GM18511 (cell line): ENCODE results near the gene CELSR1.

Experiments
- ATAC-seq: cut with Tn5 transposase; IDR thresholded peaks from one replicate; pipeline ENCODE4 v1.9.1; 2021; ENCODE audit warnings: mild to moderate bottlenecking, moderate library complexity; ENCODE audit not compliant: unreplicated experiment

CELSR1 gene

DNA sequence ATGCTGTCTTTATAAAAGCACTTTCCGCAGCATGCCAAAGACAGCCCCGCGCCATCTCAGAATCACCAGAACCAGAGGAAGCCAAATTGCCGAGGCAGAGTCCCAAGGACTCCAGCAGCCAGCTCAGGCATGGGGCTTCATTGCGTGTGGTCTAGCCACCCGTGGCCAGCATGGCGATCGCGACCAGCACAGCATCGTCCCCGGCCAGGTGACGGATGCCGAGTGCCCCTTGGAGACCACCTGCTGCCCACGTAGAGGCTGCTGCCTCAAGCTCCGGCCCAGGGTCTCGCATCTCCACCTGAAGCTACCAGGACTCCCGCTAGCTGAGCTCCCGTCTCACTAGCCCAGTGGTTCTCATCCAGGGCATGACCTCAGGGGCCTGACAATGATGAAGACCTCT, 109.2 kb downstream of the CELSR1 start:
- no peak for ATAC-seq

DNA sequence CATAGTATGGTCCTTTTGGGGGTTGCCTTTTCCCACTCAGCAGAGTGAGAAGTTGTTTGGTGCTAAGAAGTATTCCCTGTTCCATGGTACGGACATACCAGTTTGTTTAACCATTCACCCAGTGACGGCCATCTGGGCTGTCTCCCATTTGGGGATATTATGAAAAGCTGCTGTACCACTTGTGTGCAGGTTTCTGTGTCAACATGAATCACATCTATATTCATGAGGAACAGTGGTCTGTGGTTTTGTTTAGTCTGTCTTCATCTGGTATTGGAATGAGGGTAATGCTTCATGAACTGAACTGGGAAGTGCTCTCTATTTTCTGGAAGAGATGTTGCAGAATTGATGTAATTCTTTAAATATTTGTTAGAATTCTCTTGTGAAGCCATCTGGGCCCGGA, 112.4 kb downstream of the CELSR1 start:
- no peak for ATAC-seq

DNA sequence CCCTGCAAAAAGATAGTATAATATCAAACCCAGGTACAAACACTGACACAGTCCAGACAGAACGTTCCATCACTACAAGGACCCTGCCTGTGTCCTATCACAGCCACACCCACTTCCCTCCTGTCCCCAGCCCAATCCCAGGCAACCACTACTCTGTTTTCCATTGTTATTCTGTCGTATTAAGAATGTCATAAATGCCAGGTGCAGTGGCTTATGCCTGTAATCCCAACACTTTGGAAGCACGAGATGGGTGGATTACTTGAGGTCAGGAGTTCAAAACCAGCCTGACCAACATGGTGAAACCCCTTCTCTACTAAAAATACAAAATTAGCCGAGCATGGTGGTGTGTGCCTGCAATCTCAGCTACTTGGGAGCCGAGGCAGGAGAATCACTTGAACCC, 112.9 kb downstream of the CELSR1 start:
- no peak for ATAC-seq

DNA sequence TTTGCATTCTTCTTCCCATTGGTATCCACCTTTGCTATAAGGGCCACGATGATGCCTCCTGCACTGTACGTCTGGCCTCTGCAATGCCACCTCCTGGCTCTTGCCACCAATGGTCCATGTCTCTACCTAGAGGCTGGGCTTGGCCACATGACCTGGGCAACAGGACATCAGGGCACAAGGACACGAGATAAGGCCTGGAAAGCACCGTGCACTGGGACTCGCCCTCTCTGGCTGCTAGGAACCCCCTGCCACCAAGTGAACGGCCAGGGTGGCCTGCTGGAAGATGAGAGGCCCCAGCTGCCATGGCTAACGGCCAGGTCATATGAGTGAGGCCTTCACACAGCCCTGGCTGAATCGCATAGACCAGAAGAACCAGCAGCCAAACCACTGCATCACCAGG, 114.5 kb downstream of the CELSR1 start:
- no peak for ATAC-seq

DNA sequence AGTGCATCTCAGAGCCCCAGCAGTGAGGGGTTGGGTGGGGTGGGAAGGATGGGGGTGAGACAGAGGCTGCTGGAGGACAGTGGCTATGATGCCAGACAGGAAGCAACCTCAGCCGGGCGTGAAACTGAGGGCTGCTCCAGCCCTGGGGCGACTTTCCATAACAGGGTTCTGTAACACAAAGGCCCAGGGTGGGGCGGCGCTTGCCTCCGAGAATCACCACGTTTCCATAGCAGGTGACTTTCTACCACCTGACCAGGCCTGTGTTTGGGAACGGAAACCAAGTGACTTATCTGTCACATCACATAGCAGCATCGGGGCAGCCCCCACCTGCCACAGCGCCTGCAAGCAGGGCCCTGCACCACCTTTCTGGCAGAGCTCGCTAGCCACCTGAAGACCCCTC, 116.2 kb downstream of the CELSR1 start:
- peak; percentile 79 for ATAC-seq

DNA sequence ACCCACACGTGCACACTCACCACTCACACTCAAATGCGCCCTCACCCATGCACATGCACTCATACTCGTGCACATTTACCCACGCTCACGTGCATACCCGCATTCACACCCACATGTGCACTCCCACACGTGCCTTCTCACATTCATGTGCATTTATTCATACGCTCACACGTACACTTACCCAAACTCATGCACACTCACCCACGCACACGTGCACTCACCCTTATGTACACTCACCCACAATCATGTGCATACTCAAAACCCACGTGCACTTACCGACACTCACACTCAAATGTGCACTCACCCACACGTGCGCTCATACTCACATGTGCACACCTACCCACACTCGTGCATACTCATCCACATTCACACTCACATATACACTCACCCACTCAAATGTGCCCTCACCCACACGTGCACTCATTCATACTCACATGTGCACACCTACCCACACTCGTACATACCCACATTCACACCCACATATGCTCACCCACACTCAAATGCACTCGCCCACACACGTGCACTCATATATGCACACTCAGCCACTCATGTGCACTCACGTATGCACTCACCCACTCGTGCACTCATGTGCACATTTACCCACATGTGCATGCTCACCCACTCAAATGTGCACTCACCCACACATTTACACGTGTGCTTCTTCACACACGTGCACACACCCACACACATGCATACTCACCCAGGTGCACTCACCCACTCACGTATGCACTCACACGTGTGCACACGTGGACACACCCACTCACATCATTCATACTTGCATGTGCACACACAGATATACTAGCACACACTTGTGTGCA, 117.5 kb downstream of the CELSR1 start:
- ATAC-seq: no peak

DNA sequence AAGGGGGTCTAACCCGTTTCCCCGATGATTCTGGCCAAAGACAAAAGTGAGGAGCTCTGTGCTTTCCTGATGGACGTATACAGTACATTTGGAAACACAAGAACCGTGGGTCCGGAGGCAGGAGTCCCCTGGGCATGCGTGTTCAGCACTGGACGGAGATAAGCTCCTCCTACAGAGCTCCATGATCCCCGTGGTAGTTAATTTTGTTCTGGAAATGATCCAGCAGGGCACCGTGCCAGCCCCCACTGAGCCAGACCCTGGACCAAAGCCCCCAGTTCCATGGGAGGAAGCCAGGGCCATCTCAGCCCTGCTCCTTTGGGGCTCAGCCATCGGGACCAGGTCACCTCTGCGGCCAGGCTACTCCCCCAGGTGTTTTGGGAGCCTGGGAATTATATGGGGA, 118.6 kb downstream of the CELSR1 start:
- ATAC-seq: no peak

DNA sequence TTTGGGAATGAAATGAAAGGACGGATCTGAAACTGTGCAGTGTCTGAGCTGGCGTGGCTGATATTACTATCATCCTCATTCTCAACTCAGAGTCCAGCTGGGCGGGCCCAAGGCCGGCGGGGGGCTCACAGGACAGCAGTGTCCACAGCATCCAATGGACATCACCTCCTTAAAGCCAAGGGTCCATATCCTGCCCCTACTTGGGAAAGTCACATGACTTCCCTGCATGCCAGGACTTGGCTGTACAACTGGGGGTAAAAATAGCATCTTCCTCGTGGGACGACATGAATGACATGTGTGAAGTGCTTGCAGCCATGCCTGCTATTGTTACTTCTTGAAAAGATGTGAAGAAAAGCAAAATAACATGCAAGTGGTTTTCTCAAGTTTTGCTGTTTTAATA, 119.7 kb downstream of the CELSR1 start:
- ATAC-seq: no peak

DNA sequence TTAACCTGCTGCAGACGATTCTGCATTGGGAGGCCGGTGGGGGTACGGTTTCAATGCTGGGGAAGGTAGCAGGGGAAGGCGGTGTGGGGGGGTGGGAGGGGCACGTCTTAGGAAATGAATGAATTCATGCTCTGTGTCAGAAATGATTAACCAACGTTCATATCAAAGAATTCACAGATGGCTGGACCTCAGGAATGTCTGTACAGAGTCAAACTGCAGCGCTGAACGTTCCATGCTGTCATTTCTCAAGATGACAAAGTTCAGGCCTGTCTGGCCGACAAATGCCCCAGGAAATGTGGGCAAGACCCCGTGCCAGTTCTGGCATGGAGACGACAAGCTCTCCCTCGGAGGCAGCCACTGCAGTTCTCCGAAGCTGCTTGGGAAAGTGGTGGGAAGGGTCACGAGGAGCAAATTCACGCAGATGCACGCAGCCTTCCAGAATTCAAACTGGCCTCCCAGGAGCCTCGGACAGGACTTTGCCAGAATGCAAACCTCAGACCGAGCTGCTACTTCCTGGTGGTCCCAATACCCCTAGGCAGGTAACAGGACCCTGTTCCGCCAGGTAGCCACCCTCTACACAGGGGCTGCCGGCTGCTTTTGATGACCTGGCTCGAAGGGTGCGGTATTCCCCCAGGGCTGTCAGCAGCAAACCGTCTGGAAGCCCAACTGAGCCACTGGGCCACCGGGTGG, 120.4 kb downstream of the CELSR1 start:
- no peak for ATAC-seq

DNA sequence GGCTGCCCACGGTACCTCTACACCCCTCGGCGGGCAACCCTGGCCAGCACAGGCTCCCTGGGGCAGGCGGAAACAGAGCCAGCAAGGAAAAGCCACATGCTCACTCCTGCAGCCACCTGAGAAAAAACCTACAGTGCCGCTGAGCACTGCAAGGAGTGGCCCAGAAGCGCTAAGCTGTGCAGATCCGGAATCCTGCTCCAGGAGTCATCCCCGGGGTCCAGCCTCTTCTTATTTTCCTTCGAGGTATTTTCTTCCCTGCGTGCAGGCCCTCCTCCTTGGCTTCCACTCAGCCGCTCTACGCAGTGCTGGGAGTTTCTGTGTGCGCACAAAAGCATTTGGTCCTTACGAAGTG, 120.9 kb downstream of the CELSR1 start:
- no peak for ATAC-seq

DNA sequence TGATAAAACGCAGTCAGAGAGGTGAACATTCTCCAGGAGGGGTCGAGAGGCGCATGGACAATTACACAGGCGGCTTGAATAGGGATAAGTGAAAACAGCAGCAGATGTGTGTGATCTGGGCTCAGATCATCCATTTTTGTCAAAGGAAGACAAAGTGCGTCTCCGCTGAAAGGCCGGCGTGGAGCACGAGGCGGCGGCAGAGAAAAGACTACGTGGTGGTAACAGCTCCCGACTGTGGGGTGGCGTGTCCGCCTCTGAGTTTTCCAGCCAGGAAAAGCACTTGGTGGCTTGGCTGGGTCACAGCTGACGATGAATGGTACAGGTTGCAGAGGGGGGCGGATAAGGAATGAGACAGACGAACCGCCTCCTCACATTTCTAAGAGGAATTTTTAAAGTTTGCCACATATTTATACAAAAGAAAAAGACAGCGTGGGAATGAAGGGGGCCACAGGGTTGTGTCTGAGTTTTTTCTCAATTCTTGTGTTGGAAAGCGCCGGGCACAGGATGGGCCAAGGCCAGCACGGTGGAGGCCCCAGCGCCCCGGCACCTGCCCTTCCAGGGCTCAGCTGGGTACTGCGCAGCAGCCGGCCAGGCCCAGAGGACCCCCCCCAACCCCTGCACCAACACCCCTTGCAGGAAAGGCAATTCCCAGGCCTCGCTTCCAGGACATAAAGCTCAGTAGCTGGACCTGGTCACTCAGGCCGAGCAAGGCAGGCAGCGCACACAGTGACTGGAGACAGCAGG, 121.5 kb downstream of the CELSR1 start:
- ATAC-seq: no peak

DNA sequence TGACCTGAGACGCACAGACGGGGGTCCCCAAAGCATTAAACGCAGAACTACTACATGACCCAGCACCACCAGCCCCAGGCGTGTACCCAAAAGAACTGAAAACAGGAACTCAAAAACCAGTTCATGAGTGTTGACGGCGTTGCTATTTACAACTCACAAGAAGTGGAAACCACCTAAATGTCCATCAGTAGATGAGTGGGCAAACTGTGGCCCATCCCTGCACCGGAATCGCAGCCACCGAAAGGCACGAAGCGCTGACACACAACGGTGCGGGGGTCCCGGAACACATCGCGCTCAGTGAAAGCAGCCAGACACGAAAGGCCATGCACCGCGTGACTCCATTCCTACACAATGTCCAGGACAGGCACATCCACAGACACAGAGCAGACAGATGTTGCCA, 122.7 kb downstream of the CELSR1 start:
- ATAC-seq: no peak

DNA sequence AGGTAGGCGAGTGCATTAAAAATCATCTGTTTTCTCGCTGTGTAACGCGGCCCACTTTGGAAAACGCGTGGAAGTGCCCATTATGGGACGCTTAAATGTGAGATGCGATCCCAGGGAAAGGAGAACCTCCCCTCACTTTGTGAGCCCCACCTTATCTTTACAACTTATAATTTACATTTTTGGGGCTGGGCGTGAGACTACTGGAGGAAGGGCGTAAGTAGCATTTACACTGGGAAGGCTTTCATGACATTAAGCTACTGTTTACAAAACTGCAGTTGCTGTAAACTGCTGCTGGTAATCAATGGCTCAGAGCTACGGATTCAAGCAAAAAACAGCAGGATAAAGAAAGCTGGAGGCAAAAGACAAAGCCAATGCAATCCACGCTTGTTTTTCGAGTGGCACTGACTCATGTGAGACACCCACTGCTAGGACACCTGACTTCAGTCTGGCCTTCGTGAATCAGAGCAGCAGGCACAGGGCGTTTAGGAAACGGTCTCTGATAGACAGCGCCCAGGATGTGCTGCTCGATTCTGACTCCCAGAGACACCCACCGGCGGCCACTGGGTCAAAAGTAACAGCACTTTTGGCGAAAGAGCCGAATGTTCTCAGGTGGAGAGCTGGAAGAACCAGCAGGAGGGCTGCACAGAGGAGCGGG, 123.6 kb downstream of the CELSR1 start:
- ATAC-seq: no peak

DNA sequence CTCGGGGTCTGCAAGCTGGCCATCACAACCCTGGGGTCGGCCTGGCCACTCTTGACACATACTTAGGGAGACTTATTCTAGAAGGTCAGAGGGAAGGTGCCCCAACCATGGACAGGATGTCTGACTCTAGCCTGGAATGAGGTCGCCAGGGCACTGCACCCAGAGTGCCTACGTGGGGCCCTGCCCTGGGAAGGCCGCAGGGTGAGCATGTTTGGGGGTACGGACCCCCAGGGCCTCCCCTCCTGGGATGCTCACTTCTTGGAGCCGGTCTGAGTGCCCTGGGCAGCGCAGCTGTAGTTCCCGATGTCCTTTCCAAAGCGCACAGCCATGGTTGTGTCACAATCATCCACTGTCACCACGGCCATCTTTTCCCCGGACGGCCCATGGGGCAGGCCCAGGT, 126.1 kb downstream of the CELSR1 start:
- no peak for ATAC-seq

DNA sequence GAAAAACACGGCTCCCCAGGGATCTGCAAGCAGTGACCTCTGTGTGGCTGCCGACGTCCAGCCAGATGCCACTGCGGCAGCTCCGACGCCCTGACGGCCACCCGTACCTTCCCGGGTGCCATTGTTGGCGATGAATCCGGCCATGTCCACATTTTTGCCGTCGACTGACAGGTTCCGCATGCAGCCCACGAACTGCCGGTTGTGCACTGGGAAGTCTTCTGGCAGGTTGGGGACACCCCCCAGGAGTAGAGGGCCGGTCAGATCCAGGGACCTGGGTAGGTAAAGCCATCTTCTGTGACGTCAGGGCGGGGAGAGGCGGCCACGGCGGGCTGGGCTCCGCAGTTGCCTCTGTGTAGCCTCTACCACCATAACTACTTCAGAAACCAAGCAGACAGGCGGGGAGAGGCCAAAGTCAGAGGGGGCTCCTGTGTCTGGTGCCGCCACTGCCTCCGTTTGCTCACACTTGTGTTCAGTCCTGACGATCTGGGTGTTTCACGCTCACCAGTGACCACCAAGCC, 127.1 kb downstream of the CELSR1 start:
- no peak for ATAC-seq

DNA sequence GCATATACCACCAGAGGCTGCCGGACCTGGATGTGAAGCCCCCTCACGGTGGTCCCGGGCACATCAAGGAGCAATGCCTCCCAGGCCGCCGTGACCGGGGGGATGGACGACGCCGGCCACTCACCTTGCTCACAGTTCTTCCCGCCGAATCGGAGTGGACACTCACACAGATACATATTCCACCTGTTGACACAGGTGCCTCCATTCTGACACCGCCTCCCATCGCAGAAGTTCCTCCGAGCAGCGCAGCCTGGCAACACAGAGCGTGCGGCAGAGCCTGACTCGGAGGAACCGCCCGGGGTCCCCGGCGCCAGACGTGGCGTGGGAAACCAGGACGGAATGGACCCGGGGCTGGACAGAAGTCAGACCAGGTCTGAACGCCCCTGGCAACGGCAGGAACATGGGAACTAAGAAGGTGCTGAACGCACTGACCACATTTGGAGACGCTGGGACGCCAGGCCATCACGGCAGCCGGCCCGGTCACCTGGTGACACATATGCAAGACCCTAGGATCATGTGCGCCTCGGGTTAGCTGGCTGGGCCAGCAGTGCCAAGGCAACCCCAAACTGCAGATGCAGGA, 127.7 kb downstream of the CELSR1 start:
- ATAC-seq: no peak

DNA sequence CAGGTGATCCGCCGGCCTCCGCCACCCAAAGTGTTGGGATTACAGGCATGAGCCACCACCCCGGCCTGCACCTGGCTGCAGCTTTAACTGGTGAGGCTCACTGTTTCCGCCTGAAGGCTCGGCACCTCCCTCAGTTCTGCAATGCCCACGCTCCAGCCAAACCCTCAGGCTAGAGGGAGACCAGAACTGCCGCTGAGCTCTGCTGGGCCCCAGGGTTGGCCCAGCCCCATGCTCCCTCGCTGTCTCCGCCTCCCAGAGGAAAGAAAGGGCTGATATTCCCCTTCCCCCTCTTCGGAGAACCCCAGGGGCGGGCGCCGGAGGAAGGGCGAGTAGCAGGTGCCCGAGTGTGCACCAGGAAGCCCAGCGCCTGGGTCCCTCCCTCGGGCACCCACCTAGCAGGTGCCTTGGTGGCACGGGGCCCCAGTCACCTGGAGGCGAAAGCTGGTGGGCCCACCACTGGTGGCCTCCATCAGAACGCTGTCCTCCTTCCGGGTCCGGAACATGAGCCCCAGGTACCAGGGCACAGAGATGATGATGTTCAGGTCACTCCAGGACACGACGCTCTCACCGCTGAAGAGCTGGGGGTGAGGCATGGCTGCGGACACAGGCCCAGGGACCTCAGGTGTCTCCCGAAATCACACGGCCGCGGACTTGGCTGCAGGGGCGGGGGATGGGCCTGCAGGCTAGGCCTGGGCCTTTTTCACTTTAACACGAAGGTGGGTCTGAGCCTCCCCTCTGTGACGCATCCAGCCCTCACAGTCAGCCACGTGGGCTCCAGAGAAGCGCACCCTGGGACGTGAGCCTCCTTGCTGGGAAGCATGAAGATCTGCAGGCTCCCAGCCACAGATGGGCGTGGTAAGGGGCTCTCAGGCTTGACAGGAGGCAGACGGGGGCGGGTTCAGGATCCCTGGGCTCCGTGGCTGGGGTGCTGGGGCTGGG, 128.6 kb downstream of the CELSR1 start:
- no peak for ATAC-seq

DNA sequence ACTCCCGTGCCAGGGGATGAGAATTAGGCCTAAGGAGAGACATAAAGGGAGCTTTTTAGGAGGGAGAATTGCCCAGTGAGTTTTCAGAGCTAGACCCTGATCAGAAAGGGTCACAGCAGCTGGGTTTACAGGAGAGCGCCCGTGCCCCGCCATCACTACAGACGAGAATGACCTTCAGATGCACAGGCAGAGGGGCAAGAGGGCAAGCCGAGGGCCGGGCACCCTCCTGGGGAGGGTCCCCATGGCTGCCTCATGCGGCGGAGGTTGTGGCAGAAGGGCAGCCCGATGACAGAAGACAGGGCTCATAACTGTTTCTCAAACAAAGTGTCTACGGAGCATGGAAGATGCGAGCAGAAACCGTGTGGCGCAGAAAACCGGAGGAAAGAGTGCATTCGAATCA, 129.7 kb downstream of the CELSR1 start:
- ATAC-seq: no peak

DNA sequence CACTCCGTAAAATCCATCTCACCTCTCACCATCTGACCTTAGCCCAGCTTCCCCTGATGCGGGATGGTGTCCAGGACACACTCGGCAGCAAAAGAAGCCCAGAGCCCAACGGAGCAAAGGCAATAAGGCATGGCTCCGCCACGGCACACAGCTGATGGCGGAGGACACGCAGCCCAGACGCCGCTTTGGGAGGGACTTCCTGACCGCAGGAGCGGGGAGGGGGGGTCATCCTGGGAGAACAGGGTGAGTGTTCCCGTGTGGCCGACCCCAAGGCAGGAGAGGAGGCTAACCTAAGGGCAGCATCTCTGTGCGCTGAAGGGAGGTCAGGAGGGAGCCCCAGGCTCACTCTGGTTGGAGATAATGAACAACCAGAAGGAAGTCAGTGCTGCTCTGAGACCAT, 130.6 kb downstream of the CELSR1 start:
- no peak for ATAC-seq

DNA sequence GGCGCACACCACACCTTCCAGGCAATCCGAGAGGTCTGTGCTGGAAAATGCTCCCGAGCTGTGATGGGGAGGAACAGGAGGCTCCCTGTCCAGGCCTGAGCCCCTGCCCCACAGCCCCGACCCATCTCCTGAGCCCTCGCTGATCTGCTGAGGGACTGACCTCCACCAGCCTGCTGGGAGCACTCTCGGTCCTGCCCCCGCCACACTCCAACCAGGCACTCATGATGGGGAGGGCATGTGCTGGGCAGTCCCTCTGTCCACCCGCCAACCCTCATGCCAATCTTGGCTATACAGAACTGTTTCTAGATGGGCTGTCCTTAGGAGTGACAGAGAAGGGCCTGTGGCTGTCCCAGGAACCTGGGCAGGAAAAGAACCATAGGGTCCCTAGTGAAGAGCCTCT, 131.1 kb downstream of the CELSR1 start:
- ATAC-seq: no peak
